Keratinocyte (primary cell): ENCODE measurements around the gene CA7. TPM values are rescaled to one million over a fixed set of nuclear protein-coding genes. Genes with fewer than 3 reads are reported as not detected.

Source experiments
- DNase-seq: peaks from one replicate; pipeline ENCODE4 v3.0.0-alpha.2; 2011; ENCODE audit warnings: low read depth, missing footprints, low spot score
- FAIRE-seq: peaks from 2 replicates; lab custom pipeline; 2011; peaks lifted over from hg19 to GRCh38; lab: Jason Lieb, UNC
- H2AFZ ChIP-seq: 2 replicates; pipeline ENCODE4 v1.6.0; 2012; ENCODE audit warnings: low read length, control low read depth, inconsistent platforms; ENCODE audit not compliant: control insufficient read depth
- H3K27ac ChIP-seq: 2 replicates; pipeline ENCODE4 v1.5.1; 2011; ENCODE audit warnings: low read length; ENCODE audit not compliant: control insufficient read depth, insufficient read depth
- H3K27me3 ChIP-seq: 3 replicates; pipeline ENCODE4 v1.6.0; 2011; ENCODE audit warnings: low read length; ENCODE audit not compliant: control insufficient read depth, insufficient read depth; ENCODE audit errors: extremely low read depth
- H3K36me3 ChIP-seq, 2 experiments: 2 replicates in 1 of 2; 3 replicates in 1 of 2; pipeline ENCODE4 v1.5.1; 2011; ENCODE audit warnings: low read length in 2 of 2, mild to moderate bottlenecking in 1 of 2; ENCODE audit not compliant: control insufficient read depth in 2 of 2, insufficient read depth in 2 of 2; ENCODE audit errors: extremely low read depth in 1 of 2
- H3K4me1 ChIP-seq: 3 replicates; pipeline ENCODE4 v1.5.1; 2011; ENCODE audit warnings: low read length; ENCODE audit not compliant: control insufficient read depth, insufficient read depth; ENCODE audit errors: extremely low read depth
- H3K4me2 ChIP-seq: 3 replicates; pipeline ENCODE4 v1.6.0; 2011; ENCODE audit warnings: low read depth, low read length; ENCODE audit not compliant: control insufficient read depth, insufficient read depth; ENCODE audit errors: extremely low read depth
- H3K4me3 ChIP-seq, 3 experiments: fragments of 200-600 bp in 1 of 3; sonication (generic) in 1 of 3; 2 replicates in 2 of 3; 3 replicates in 1 of 3; pipeline ENCODE4 v1.5.1; 2011 to 2016; ENCODE audit warnings: low read length in 3 of 3, mild to moderate bottlenecking in 3 of 3, control low read depth in 2 of 3, inconsistent platforms in 1 of 3, low read depth in 1 of 3, mixed read lengths in 1 of 3, mixed run types in 1 of 3, moderate library complexity in 1 of 3; ENCODE audit not compliant: control insufficient read depth in 2 of 3, insufficient read depth in 2 of 3; ENCODE audit errors: extremely low read depth in 1 of 3
- H3K79me2 ChIP-seq: 2 replicates; pipeline ENCODE4 v1.6.0; 2012; ENCODE audit warnings: low read length; ENCODE audit not compliant: control insufficient read depth, insufficient read depth
- H3K9ac ChIP-seq: 3 replicates; pipeline ENCODE4 v1.6.0; 2011; ENCODE audit warnings: low read length; ENCODE audit not compliant: control insufficient read depth, insufficient read depth; ENCODE audit errors: extremely low read depth
- H3K9me1 ChIP-seq: 3 replicates; pipeline ENCODE4 v1.6.0; 2011; ENCODE audit warnings: low read length; ENCODE audit not compliant: control insufficient read depth, insufficient read depth; ENCODE audit errors: extremely low read depth
- H3K9me3 ChIP-seq: 2 replicates; pipeline ENCODE4 v1.5.1; 2012; ENCODE audit warnings: low read depth, low read length; ENCODE audit not compliant: control insufficient read depth
- H4K20me1 ChIP-seq: 3 replicates; pipeline ENCODE4 v1.6.0; 2011; ENCODE audit warnings: low read length; ENCODE audit not compliant: control insufficient read depth, insufficient read depth; ENCODE audit errors: extremely low read depth
- CTCF ChIP-seq, 3 experiments: IDR thresholded peaks in 1 of 3; conservative IDR thresholded peaks in 1 of 3; optimal IDR thresholded peaks in 1 of 3; 2 replicates in 2 of 3; 3 replicates in 1 of 3; pipeline versions ENCODE3 to v1.5.1; 2011; ENCODE audit warnings: low read length in 3 of 3, mild to moderate bottlenecking in 3 of 3, moderate library complexity in 2 of 3, control low read depth in 1 of 3, inconsistent platforms in 1 of 3; ENCODE audit not compliant: insufficient read depth in 2 of 3; ENCODE audit errors: extremely low read depth in 1 of 3
- EZH2 ChIP-seq: IDR thresholded peaks from one replicate; pipeline ENCODE4 v1.6.1; 2012; ENCODE audit warnings: inconsistent platforms, mild to moderate bottlenecking, low read length, moderate library complexity
- dilution Hi-C: fragments of 300-500 bp; cut with MboI; formaldehyde crosslinking; loops from one replicate; pipeline ENCODE4 v1.7.0; 2020; ENCODE audit warnings: low sequenced_read_pairs; ENCODE audit not compliant: extremely low pct_ligation_motif_present
- polyA plus RNA-seq, 5 experiments: library from polyadenylated mRNA; depleted of rRNA in 3 of 5; stranded (reverse) in 3 of 5; stranded (forward) in 1 of 5; unstranded in 1 of 5; fragments of >200 nt; gene quantifications; 1 replicate in 1 of 5; 2 replicates in 3 of 5; 3 replicates in 1 of 5; pipeline versions ENCODE4 v1.2.1 to v1.2.3, GENCODE V29; 2011 to 2012; ENCODE audit warnings: missing spikeins in 2 of 5, low read depth in 1 of 5, low replicate concordance in 1 of 5

Gene CA7
- polyA plus RNA-seq, 1 donor (not counting 4 experiments of a cell fraction or from before 2014, with no cell fraction given): not detected

GRCh38 chr16:66844009-66844341 lies 239 bp upstream of the CA7 start:
- Histone ChIP-seq H2AFZ (no peak overlapping the region), H3K9me3 (no peaks in the 10 kb centered on the region), H3K4me2 (no peak overlapping the region), H3K27ac (no peak overlapping the region), H3K9ac (no peak overlapping the region), H3K36me3 (no peaks in the 10 kb centered on the region), H4K20me1 (no peaks in the 10 kb centered on the region), H3K4me3 (no peak overlapping the region), H3K79me2 (no peaks in the 10 kb centered on the region), H3K9me1 (no peaks in the 10 kb centered on the region), H3K4me1 (no peaks in the 10 kb centered on the region), H3K27me3 (peaks cover 49% of the 10 kb centered on the region)
- no peak for DNase-seq
- dilution Hi-C loops: no loop called here
- no peak for FAIRE-seq
- TF ChIP-seq CTCF (optimal IDR thresholded peaks at IDR 0.05 in 1 of 3, IDR thresholded peaks at IDR 0.05 in 1 of 3, conservative IDR thresholded peaks at IDR 0.05 in 1 of 3; ENCODE audit: extremely low read depth in 1 of 3, insufficient read depth in 2 of 3, low read length in 3 of 3): no peak
- peak; percentile 50 for TF ChIP-seq EZH2

- no peak overlapping the region for H3K27ac ChIP-seq
- dilution Hi-C loops: no loop called here
- no peak overlapping the region for H3K4me3 ChIP-seq
- FAIRE-seq (no peak), DNase-seq (no peak)
- H3K9ac ChIP-seq: no peak overlapping the region
- H3K27me3 ChIP-seq: peaks cover 52% of the 10 kb centered on the region
- H3K36me3 ChIP-seq: no peaks in the 10 kb centered on the region
- no peaks in the 10 kb centered on the region for H3K4me1 ChIP-seq
- H3K79me2 ChIP-seq: no peaks in the 10 kb centered on the region
- H3K9me1 ChIP-seq: no peaks in the 10 kb centered on the region
- H2AFZ ChIP-seq: no peak overlapping the region
- H4K20me1 ChIP-seq: no peaks in the 10 kb centered on the region
- TF ChIP-seq EZH2 (no peak), CTCF (optimal IDR thresholded peaks at IDR 0.05 in 1 of 3, IDR thresholded peaks at IDR 0.05 in 1 of 3, conservative IDR thresholded peaks at IDR 0.05 in 1 of 3; ENCODE audit: extremely low read depth in 1 of 3, insufficient read depth in 2 of 3, low read length in 3 of 3) (no peak)
- H3K4me2 ChIP-seq: peak overlapping the region; percentile 18
- H3K9me3 ChIP-seq: no peaks in the 10 kb centered on the region
These were observed 831 bp downstream of the CA7 start for GRCh38 chr16:66845080-66845410.
